HepG2 (cell line): ENCODE data around the gene MGAT1. TPM values are rescaled to one million over a fixed set of nuclear protein-coding genes. Genes with fewer than 3 reads are reported as not detected.

Experiments used
- CEBPG ChIP-seq: IDR thresholded peaks from 2 replicates; pipeline ENCODE4 v1.6.1; 2016
- ESRRA ChIP-seq: sonication (generic); formaldehyde crosslinking; IDR thresholded peaks from 2 replicates; pipeline ENCODE4 v1.5.1; 2020; ENCODE audit warnings: mild to moderate bottlenecking, low read depth, missing genetic modification reagents
- HES4 ChIP-seq: sonication (generic); formaldehyde crosslinking; IDR thresholded peaks from 2 replicates; pipeline ENCODE4 v1.9.0; 2021; ENCODE audit warnings: mild to moderate bottlenecking, missing genetic modification reagents, borderline replicate concordance
- HNF4A ChIP-seq: sonication (generic); formaldehyde crosslinking; IDR thresholded peaks from 2 replicates; pipeline ENCODE4 v1.4.0; 2020; ENCODE audit warnings: missing genetic modification reagents
- IRX3 ChIP-seq: sonication (generic); formaldehyde crosslinking; IDR thresholded peaks from 2 replicates; pipeline ENCODE4 v1.8.1; 2023; ENCODE audit warnings: mild to moderate bottlenecking, low read depth, missing genetic modification reagents, borderline replicate concordance
- KDM5B ChIP-seq: sonication (generic); formaldehyde crosslinking; IDR thresholded peaks from 2 replicates; pipeline ENCODE4 v1.4.0; 2020; ENCODE audit warnings: missing genetic modification reagents, mild to moderate bottlenecking, borderline replicate concordance
- KLF16 ChIP-seq, 2 experiments: sonication (generic) in 1 of 2; formaldehyde crosslinking in 1 of 2; IDR thresholded peaks; 2 replicates each; pipeline versions ENCODE4 v1.6.1 to v1.8.0; 2016 to 2023; ENCODE audit warnings: missing genetic modification reagents in 2 of 2, missing compliant biosample characterization in 1 of 2
- MTERF4 ChIP-seq: sonication (generic); formaldehyde crosslinking; IDR thresholded peaks from 2 replicates; pipeline ENCODE4 v1.8.0; 2023; ENCODE audit warnings: mild to moderate bottlenecking, missing genetic modification reagents
- NR0B2 ChIP-seq: sonication (generic); formaldehyde crosslinking; IDR thresholded peaks from 2 replicates; pipeline ENCODE4 v1.4.0; 2020; ENCODE audit warnings: mild to moderate bottlenecking, missing genetic modification reagents
- NR2F6 ChIP-seq, 2 experiments: IDR thresholded peaks; 2 replicates each; pipeline ENCODE4 v1.6.1; 2016; ENCODE audit warnings: antibody characterized with exemption in 1 of 2, mild to moderate bottlenecking in 1 of 2
- POLR2G ChIP-seq: fragments of 200-400 bp; formaldehyde crosslinking; IDR thresholded peaks from 2 replicates; pipeline ENCODE4 v1.6.1; 2018; ENCODE audit warnings: mild to moderate bottlenecking, low read depth, low read length, moderate library complexity
- TAF1 ChIP-seq: sonication (generic); formaldehyde crosslinking; IDR thresholded peaks from 2 replicates; pipeline ENCODE4 v1.4.0; 2020; ENCODE audit warnings: missing genetic modification reagents
- TBX2 ChIP-seq: sonication (generic); formaldehyde crosslinking; IDR thresholded peaks from 2 replicates; pipeline ENCODE4 v1.5.0; 2020; ENCODE audit warnings: missing genetic modification reagents, mild to moderate bottlenecking, borderline replicate concordance
- ZFP36L1 ChIP-seq: sonication (generic); formaldehyde crosslinking; IDR thresholded peaks from 2 replicates; pipeline ENCODE4 v1.8.0; 2022; ENCODE audit warnings: mild to moderate bottlenecking, missing genetic modification reagents, moderate library complexity
- ZNF136 ChIP-seq: sonication (generic); formaldehyde crosslinking; IDR thresholded peaks from 2 replicates; pipeline ENCODE4 v1.8.1; 2022; ENCODE audit warnings: low read depth, mild to moderate bottlenecking, moderate library complexity, missing genetic modification reagents
- ZNF543 ChIP-seq: sonication (generic); formaldehyde crosslinking; IDR thresholded peaks from 2 replicates; pipeline ENCODE4 v1.4.0; 2020; ENCODE audit warnings: mild to moderate bottlenecking, missing genetic modification reagents
- ZNF607 ChIP-seq: sonication (generic); formaldehyde crosslinking; IDR thresholded peaks from 2 replicates; pipeline ENCODE4 v1.5.1; 2020; ENCODE audit warnings: missing genetic modification reagents, mild to moderate bottlenecking, borderline replicate concordance
- ZNF629 ChIP-seq: sonication (generic); formaldehyde crosslinking; conservative IDR thresholded peaks from 2 replicates; pipeline ENCODE4 v1.5.0; 2020; ENCODE audit warnings: missing genetic modification reagents
- ZNF724P ChIP-seq: sonication (generic); formaldehyde crosslinking; IDR thresholded peaks from 2 replicates; pipeline ENCODE4 v1.8.0; 2022; ENCODE audit warnings: missing genetic modification reagents, borderline replicate concordance
- ZNF788 ChIP-seq: sonication (generic); formaldehyde crosslinking; IDR thresholded peaks from 2 replicates; pipeline ENCODE4 v1.5.0; 2020; ENCODE audit warnings: mild to moderate bottlenecking, missing genetic modification reagents, borderline replicate concordance
- ZNF83 ChIP-seq: sonication (generic); formaldehyde crosslinking; IDR thresholded peaks from 2 replicates; pipeline ENCODE4 v1.4.0; 2020; ENCODE audit warnings: missing genetic modification reagents, mild to moderate bottlenecking, borderline replicate concordance
- ZSCAN29 ChIP-seq: sonication (generic); formaldehyde crosslinking; conservative IDR thresholded peaks from 2 replicates; pipeline ENCODE4 v1.4.0; 2020; ENCODE audit warnings: mild to moderate bottlenecking, missing genetic modification reagents
- polyA plus RNA-seq, 8 experiments: library from polyadenylated mRNA; depleted of rRNA in 3 of 8; stranded (reverse) in 7 of 8; unstranded in 1 of 8; fragments of >200 nt; fragmentation: Illumina TruSeq in 4 of 8; extraction: Trizol in 4 of 8; gene quantifications; 2 replicates each; pipeline versions ENCODE4 v1.2.1 to v1.2.3, GENCODE V29; 2011 to 2016; ENCODE audit warnings: low read depth in 4 of 8, missing spikeins in 1 of 8, mixed read lengths in 1 of 8; ENCODE audit not compliant: insufficient read depth in 1 of 8
- total RNA-seq, 5 experiments: library from RNA; depleted of rRNA; stranded (reverse); fragments of >200 nt; fragmentation: Illumina TruSeq; extraction: Trizol; gene quantifications; 2 replicates each; pipeline ENCODE4 v1.2.3, GENCODE V29; 2016; ENCODE audit warnings: low read depth in 1 of 5
- TF ChIP-seq, protein P1 (sequence below): sonication (generic); formaldehyde crosslinking; conservative IDR thresholded peaks from 2 replicates; pipeline ENCODE4 v1.4.0; 2020; ENCODE audit warnings: missing genetic modification reagents
- TF ChIP-seq, protein P2 (sequence below): sonication (generic); formaldehyde crosslinking; IDR thresholded peaks from 2 replicates; pipeline ENCODE4 v1.4.0; 2020; ENCODE audit warnings: missing genetic modification reagents, borderline replicate concordance

Gene MGAT1
- total and polyA plus RNA-seq, 2 of the 13 experiments (the other 11 are each of a cell fraction or from before 2014, with no cell fraction given): 50.1 to 55.3 TPM

DNA sequence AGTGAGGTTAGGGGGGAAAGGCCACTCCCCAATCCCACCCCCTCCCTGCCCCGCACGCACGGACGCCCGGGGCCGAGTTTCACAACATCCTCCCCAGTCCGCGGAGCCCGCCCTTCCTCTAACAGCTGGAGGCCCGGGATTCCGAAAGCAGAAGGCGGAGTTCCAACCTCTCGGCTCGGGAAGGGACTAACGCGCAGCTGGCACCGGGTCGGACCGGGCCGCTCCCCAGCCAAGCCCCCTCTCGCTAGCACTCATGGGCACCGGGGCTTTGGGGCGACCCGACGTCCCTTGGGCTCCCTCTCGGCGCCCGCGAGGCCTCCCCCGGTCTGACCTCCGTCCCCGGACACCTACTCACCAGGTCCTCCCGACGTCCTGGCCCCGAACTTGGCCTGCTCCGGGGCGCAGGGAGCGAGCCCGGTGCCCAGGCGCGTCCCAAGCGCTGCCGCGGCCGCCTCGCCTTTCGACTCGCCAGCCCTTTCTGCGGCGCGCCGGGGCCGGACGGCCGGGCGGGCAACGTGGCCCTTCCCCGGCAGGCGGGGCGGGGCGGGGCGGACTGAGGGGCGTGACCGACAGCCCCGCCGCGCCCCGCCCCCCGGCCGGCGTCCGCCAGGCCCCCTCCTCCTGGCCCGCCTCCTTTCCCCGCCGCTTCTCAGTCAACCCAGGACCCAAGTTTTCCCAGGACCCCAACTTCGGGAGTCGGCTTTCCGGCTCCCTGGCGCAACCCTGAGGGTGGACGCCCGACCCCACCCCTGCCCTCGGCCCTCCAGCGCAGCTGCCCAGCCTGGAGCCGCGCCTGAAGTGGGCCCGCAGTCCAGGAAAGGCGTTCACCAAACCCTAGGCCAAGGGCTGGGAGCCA is at the start of gene MGAT1 (continued):
- TF ChIP-seq MTERF4 (0 out of 2 replicates have a peak, but pooled peaks have one; percentile 52), ZFP36L1 (CRISPR knock-in tag) (no peak), TAF1 (CRISPR knock-in tag) (peak; percentile 68; the same call in 1 of the 2 replicates), ZNF543 (CRISPR knock-in tag) (peak; percentile 88; the same call in 1 of the 2 replicates), ZNF607 (CRISPR knock-in tag) (peak; percentile 72), ZNF788 (CRISPR knock-in tag) (peak; percentile 69; the same call in 1 of the 2 replicates), KLF16 (CRISPR knock-in tag; IDR thresholded peaks at IDR 0.05) (peak in 1 of 2 experiments; percentile 53; a peak in 1 of 4 replicates), ESRRA (CRISPR knock-in tag) (peak; percentile 67; the same call in 1 of the 2 replicates), IRX3 (CRISPR knock-in tag) (no peak), POLR2G (peak; percentile 70), KDM5B (CRISPR knock-in tag) (peak; percentile 80), ZNF83 (0 out of 2 replicates have a peak, but pooled peaks have one; percentile 40), TBX2 (CRISPR knock-in tag) (peak; percentile 63), NR2F6 (IDR thresholded peaks at IDR 0.05) (no peak), NR2F6 (CRISPR knock-in tag; IDR thresholded peaks at IDR 0.05) (no peak), HNF4A (CRISPR knock-in tag) (0 out of 2 replicates have a peak, but pooled peaks have one; percentile 20), ZNF629 (CRISPR knock-in tag) (0 out of 2 replicates have a peak, but pooled peaks have one; percentile 19), ZSCAN29 (CRISPR knock-in tag) (0 out of 2 replicates have a peak, but pooled peaks have one; percentile 39), HES4 (peak; percentile 63), ZNF724P (CRISPR knock-in tag) (no peak), ZNF136 (no peak; the same call in 1 of the 2 replicates), CEBPG (CRISPR knock-in tag) (peak; percentile 77), NR0B2 (0 out of 2 replicates have a peak, but pooled peaks have one; percentile 44)
- TF ChIP-seq, protein P1, sequence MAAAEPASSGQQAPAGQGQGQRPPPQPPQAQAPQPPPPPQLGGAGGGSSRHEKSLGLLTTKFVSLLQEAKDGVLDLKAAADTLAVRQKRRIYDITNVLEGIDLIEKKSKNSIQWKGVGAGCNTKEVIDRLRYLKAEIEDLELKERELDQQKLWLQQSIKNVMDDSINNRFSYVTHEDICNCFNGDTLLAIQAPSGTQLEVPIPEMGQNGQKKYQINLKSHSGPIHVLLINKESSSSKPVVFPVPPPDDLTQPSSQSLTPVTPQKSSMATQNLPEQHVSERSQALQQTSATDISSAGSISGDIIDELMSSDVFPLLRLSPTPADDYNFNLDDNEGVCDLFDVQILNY (CRISPR knock-in tag): peak; percentile 41; the same call in 1 of the 2 replicates
- TF ChIP-seq, protein P2, sequence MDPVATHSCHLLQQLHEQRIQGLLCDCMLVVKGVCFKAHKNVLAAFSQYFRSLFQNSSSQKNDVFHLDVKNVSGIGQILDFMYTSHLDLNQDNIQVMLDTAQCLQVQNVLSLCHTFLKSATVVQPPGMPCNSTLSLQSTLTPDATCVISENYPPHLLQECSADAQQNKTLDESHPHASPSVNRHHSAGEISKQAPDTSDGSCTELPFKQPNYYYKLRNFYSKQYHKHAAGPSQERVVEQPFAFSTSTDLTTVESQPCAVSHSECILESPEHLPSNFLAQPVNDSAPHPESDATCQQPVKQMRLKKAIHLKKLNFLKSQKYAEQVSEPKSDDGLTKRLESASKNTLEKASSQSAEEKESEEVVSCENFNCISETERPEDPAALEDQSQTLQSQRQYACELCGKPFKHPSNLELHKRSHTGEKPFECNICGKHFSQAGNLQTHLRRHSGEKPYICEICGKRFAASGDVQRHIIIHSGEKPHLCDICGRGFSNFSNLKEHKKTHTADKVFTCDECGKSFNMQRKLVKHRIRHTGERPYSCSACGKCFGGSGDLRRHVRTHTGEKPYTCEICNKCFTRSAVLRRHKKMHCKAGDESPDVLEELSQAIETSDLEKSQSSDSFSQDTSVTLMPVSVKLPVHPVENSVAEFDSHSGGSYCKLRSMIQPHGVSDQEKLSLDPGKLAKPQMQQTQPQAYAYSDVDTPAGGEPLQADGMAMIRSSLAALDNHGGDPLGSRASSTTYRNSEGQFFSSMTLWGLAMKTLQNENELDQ: no peak
